ENCODE data around the gene SLC2A8.

SLC2A8 gene

GRCh38 chr9:127404631-127405030 lies 7.7 kb downstream of the SLC2A8 start:
- DNase-seq, result no peak

GRCh38 chr9:127405344-127406125 lies 8.6 kb downstream of the SLC2A8 start:
- no peak for DNase-seq

DNA sequence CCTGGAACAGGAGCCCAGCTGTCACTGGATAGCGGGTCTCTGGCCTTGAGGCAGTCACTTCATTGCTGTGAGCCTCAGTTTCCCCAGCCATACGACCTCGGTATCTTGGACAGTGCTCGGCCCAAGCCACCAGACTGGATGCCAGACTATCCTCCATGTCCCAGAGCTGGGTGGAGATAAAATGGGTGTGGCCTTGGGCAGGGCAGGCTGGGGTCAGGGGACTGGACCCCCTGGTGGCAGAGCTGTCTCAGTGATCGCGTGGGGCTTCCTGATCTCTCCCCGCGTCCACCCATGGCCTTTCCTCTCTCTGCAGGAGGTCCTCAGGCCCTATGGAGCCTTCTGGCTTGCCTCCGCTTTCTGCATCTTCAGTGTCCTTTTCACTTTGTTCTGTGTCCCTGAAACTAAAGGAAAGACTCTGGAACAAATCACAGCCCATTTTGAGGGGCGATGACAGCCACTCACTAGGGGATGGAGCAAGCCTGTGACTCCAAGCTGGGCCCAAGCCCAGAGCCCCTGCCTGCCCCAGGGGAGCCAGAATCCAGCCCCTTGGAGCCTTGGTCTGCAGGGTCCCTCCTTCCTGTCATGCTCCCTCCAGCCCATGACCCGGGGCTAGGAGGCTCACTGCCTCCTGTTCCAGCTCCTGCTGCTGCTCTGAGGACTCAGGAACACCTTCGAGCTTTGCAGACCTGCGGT lies 10.0 kb downstream of the SLC2A8 start:
- no peak for DNase-seq

DNA sequence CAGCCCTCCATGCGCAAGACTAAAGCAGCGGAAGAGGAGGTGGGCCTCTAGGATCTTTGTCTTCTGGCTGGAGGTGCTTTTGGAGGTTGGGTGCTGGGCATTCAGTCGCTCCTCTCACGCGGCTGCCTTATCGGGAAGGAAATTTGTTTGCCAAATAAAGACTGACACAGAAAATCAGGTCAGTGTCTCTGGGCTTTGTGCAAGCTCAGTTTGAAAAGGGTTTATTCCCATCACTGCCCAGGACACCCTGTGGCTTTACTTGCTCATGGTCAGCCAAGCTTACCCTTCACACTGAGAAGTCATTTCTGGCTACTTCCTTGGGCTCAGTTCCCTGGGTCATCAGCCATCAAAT lies 10.5 kb downstream of the SLC2A8 start:
- DNase-seq, result no peak

GRCh38 chr9:127411122-127411521 lies 14.2 kb downstream of the SLC2A8 start:
- DNase-seq, result no peak

DNA sequence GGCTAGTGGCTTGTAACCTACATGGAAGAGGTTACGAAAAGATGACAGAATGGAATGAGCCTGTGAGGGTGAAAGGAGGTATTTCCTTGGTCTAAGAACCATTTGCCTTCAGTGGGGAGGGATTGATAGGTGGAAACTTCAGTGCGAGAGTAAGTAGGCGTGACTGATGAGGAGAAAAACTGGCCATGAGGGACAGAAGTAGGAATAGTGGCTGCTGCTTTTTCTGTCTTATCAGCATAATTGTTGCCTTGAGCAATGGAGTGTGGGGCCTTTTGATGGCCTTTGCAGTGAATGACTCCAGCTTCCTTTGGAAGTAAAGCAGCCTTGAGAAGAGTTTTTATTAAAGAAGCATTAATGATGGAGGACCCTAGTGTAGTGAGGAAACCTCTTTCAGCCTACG lies 18.2 kb downstream of the SLC2A8 start:
- DNase-seq, result no peak

DNA sequence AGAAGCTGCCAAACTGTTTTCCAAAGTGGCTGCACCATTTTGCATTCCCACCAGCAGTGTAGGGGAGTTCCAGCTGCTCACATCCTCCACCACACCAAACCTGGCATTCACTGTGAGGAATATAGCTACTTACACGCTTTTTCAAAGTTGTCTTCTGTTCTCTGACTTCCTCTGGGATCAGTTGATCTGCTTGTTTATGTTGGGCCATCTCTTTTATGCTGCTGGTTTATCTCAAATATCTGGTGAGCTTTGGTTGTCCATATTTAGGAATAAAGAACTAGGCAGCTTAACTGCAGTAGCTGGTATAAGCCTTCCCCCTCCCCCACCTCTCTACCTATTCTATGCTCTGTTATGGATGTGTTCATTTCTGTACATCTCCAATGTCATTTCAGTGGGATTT lies 18.7 kb downstream of the SLC2A8 start:
- DNase-seq, result no peak

DNA sequence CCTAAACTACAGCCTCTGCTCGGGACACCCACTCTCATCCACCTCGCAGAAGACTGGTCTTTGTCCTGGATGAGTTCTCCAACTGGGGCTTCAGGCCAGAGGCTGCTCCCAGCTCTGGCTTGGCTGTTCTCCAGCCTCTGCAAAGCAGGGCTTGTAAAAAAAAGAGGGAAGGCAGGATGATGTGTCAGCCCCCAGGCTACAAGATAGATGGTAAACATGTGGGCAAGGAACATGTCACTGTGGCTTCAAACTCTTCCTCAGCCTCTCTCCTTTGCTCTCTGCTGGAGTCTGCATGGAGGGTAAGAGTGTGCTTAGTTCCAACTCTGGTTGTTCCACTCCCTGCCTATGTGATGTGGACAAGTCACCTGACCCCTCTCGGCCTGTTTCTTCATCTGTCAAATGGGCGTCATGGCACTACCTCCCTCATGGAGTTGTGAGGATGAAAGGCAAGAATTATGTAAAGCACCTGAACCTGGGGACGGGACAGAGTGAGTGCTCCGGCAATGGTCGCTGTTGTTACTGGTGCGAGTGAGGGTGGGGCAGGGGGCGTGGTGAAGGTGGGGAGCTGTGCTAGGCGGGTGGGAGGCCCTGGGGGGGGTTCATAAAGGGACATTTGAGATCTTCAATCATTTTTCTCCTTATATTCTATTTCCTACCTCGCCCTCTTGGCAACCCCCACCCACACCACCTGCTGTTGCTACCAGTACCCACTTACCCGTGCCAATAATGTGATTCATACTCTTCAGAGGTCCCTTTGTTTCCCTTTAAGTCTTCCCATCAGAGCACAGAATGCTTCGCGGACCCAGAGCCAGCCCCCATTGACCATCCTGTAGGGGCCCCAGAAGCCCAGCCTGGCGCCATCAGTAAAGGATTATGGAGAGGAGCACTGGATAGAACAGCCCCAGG lies 20.4 kb downstream of the SLC2A8 start:
- no peak for DNase-seq

- DNase-seq, result peak; percentile 50
Measured at GRCh38 chr9:127418037-127418471, 21.1 kb downstream of the SLC2A8 start.

DNA sequence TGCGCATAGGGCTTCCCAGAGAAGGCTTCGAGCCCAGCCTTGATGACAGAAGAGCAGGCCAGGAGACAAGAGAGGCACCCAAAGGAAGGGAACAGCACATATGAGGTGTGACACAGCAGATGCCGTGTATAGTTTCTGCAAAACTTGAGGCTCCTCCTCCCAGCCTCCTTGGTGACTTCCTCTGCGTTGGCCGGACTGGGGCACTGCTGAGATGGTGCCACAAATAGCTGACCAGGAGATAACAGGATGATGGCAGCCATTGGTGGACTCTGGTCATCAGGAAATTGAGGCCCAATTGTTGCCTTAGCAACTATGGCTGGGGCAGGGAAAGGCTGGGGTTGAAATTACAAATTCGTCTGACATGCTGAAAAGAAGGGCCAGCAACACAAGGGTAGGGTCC lies 22.4 kb downstream of the SLC2A8 start:
- DNase-seq, result no peak

- no peak for DNase-seq
Measured at GRCh38 chr9:127421057-127421456, 24.1 kb downstream of the SLC2A8 start.

GRCh38 chr9:127422133-127422782 lies 25.3 kb downstream of the SLC2A8 start:
- no peak for DNase-seq

DNA sequence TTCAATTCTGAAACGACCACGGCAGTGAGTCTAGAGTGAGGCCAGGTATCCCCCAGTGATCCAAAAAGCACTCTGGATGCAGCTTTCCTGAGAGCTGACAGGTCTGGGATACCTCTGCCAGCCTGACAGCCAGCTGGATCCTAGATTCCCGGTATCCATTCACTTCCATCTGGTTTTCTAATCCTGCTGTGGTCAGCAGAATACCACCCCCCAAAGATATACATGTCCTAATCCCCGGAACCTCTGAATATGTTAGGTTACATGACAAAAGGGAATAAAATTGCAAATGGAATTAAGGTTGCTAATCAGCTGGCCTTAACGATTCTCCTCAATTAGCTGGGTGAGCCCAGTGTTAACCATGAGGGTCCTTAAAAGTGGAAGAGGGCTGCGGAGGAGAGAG lies 25.8 kb downstream of the SLC2A8 start:
- no peak for DNase-seq

GRCh38 chr9:127423476-127423933 lies 26.5 kb downstream of the SLC2A8 start:
- DNase-seq, result no peak

DNA sequence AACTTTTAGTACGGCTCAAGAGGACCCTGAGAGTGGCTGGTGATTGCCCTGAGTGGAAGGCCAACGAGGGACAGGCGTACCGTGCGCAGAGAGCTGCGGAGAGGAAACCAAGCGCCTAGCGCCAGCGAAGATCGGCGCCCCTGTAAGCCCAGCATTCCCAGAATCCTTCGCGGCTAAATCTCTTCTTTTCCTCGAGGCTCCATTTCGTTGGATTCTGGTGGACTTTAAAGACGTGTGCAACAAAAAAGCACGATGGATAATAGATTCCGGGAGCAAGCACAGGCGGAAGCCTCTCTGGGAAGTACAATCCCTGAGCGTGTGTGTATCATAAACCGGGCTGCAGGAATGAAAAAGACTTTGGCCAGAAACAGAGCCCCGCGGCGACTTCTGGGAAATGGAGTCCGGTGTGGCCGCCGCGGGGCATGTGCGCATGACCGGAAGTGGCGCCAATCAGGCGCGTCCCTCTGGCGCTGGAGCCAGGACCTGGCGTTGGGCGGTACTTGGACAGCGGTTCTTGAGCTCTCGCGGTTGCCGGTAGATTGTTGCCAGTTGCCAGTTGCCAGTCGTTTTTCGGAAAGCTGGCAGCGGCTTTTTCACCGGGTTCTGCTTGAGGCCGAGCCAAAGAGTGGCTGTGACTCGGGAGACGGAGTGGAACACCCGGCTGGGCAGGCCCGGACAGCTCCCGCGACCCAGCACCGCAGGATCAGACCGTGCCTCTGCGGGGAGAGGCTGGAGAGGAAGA lies 27.1 kb downstream of the SLC2A8 start, which contains the start of gene ZNF79:
Gene ZNF79 (plus strand): TSS at position 449 of the 742 bp plus-strand sequence. CDS start 406 bp downstream, outside the sequence.
- DNase-seq, result peak; percentile 90

GRCh38 chr9:127424676-127424999 lies 27.7 kb downstream of the SLC2A8 start:
- no peak for DNase-seq

- DNase-seq, result no peak
Measured at GRCh38 chr9:127426756-127427155, 29.8 kb downstream of the SLC2A8 start.

- DNase-seq, result no peak
Measured at GRCh38 chr9:127428348-127428747, 31.4 kb downstream of the SLC2A8 start.

DNA sequence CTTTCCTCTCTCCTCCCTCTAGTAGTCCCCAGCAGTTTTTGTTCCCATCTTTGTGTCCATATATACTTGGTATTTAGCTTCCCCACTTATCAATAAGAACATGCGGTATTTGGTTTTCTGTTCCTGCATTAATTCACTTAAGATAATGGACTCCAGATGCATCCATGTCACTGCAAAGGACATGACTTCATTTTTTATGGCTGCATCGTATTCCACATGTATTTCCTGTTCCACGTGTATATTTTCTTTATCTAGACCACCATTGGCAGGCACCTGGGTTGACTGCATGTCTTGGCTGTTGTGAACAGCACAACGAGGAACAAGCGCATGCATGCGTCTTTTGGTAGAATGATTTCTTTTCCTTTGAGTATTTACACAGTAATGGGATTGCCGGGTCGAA lies 33.4 kb downstream of the SLC2A8 start:
- DNase-seq, result no peak

GRCh38 chr9:127437497-127438264 lies 40.7 kb downstream of the SLC2A8 start:
- DNase-seq, result peak; percentile 43

DNA sequence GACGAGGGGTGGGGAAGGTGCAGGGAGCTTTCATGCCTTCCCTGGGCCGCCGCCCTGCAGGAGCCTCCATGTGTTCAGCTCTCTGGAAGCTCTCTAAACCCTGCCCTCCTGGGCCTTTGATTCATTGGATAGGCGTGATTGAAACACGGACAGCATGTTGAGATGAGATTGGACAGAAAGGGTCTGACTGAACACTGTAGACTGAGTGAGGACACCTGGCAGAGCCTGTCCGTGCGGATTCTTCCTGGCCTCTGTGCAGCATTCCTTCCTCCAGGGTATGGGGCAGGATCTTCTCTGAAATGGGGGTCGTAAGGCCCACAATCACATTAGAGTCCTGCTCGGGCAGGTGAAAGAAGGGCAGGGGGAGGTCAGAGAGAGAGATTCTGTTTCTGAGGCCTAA lies 41.4 kb downstream of the SLC2A8 start:
- no peak for DNase-seq

Data from CD4-positive, alpha-beta T cell treated with Interleukin-10 for 1 hour (primary cell).